GM23248 (cell line): ENCODE measurements around the gene MARCOL. TPM values are rescaled to one million over a fixed set of nuclear protein-coding genes. Genes with fewer than 3 reads are reported as not detected.

Source experiments
- DNase-seq: peaks from one replicate; pipeline ENCODE4 v3.0.0-alpha.2; 2015
- H2AFZ ChIP-seq: fragments of 200-600 bp; sonication (generic); 2 replicates; pipeline ENCODE4 v1.6.1; 2016; ENCODE audit warnings: antibody characterized with exemption
- H3F3A ChIP-seq: fragments of 200-600 bp; sonication (generic); 2 replicates; pipeline ENCODE4 v1.6.1; 2016; ENCODE audit warnings: mild to moderate bottlenecking, antibody characterized with exemption, mixed run types; ENCODE audit not compliant: insufficient read depth
- H3K27ac ChIP-seq: fragments of 200-600 bp; sonication (generic); 2 replicates; pipeline ENCODE4 v1.5.1; 2016; ENCODE audit warnings: mild to moderate bottlenecking
- H3K27me3 ChIP-seq: fragments of 200-600 bp; sonication (generic); replicated peaks from 2 replicates; pipeline ENCODE4 v1.6.1; 2016; ENCODE audit warnings: mild to moderate bottlenecking; ENCODE audit not compliant: insufficient read depth
- H3K36me3 ChIP-seq: fragments of 200-600 bp; sonication (generic); 2 replicates; pipeline ENCODE4 v1.6.1; 2016; ENCODE audit warnings: low read depth, mild to moderate bottlenecking
- H3K4me1 ChIP-seq: fragments of 200-600 bp; sonication (generic); 2 replicates; pipeline ENCODE4 v1.6.1; 2016; ENCODE audit warnings: mild to moderate bottlenecking; ENCODE audit not compliant: insufficient read depth
- H3K4me2 ChIP-seq: fragments of 200-600 bp; sonication (generic); one replicate; pipeline ENCODE4 v1.6.1; 2016; ENCODE audit warnings: mild to moderate bottlenecking; ENCODE audit not compliant: unreplicated experiment
- H3K4me3 ChIP-seq: fragments of 200-600 bp; sonication (generic); 2 replicates; pipeline ENCODE4 v1.5.1; 2016; ENCODE audit warnings: mild to moderate bottlenecking
- H3K79me2 ChIP-seq: fragments of 200-600 bp; sonication (generic); 2 replicates; pipeline ENCODE4 v1.6.1; 2016; ENCODE audit warnings: mild to moderate bottlenecking; ENCODE audit not compliant: insufficient read depth
- H3K9ac ChIP-seq: fragments of 200-600 bp; sonication (generic); 2 replicates; pipeline ENCODE4 v1.6.1; 2016; ENCODE audit warnings: mild to moderate bottlenecking
- H3K9me2 ChIP-seq: fragments of 200-600 bp; sonication (generic); 2 replicates; pipeline ENCODE4 v1.6.1; 2016; ENCODE audit warnings: mixed run types, mild to moderate bottlenecking, moderate library complexity; ENCODE audit not compliant: insufficient read depth
- H3K9me3 ChIP-seq: fragments of 200-600 bp; sonication (generic); one replicate; pipeline ENCODE4 v1.6.1; 2017; ENCODE audit warnings: low read depth
- H4K20me1 ChIP-seq: fragments of 200-600 bp; sonication (generic); 2 replicates; pipeline ENCODE4 v1.6.0; 2016; ENCODE audit not compliant: insufficient read depth
- EZH2 ChIP-seq: fragments of 200-600 bp; sonication (generic); IDR thresholded peaks from 2 replicates; pipeline ENCODE4 v1.6.1; 2018; ENCODE audit warnings: antibody characterized with exemption, mild to moderate bottlenecking; ENCODE audit not compliant: insufficient read depth, poor library complexity, severe bottlenecking
- EZH2phosphoT487 ChIP-seq: fragments of 200-600 bp; sonication (generic); IDR thresholded peaks from 2 replicates; pipeline ENCODE4 v1.6.1; 2018; ENCODE audit warnings: antibody characterized with exemption, moderate library complexity, mild to moderate bottlenecking, low read depth; ENCODE audit not compliant: insufficient read depth
- WGBS, 2 experiments: methylation state at CpG; one replicate each; pipeline ENCODE4 v1.1.6; 2015 to 2017; ENCODE audit warnings: low lambda C conversion rate in 2 of 2, low coverage in 1 of 2; ENCODE audit errors: missing lambda C conversion rate in 2 of 2; 5-methylcytosine and 5-hydroxymethylcytosine counted together
- in situ Hi-C: fragments of 300-500 bp; cut with MboI; formaldehyde crosslinking; loops from 2 replicates; pipeline ENCODE4 v1.15.0; 2020
- polyA plus RNA-seq: library from polyadenylated mRNA; unstranded; fragments of >200 nt; fragmentation: Nextera tagmentation; extraction: Ambion mirVana; gene quantifications from 2 replicates; pipeline ENCODE4 v1.2.1, GENCODE V29; 2016
- total RNA-seq: library from RNA; depleted of rRNA; stranded (reverse); fragments of >200 nt; shearing (Covaris generic); gene quantifications from 2 replicates; pipeline ENCODE4 v1.2.3, GENCODE V29; 2014

MARCOL gene
- total and polyA plus RNA-seq, 2 experiments from 2014 or later = not detected

GRCh38 chr5:148237785-148238417 is 424 bp upstream of the MARCOL start:
- WGBS, 2 experiments = 4 to 13% methylated on average over 4 of the region's 4 CpGs
- in situ Hi-C loops = no loop called here
- H2AFZ ChIP-seq = no peak overlapping the region
- H3K9ac ChIP-seq = no peak overlapping the region
- no peaks in the 10 kb centered on the region for H3K9me2 ChIP-seq
- H3K27me3 ChIP-seq = no peaks in the 10 kb centered on the region
- no peaks in the 10 kb centered on the region for H3K79me2 ChIP-seq
- no peaks in the 10 kb centered on the region for H3K36me3 ChIP-seq
- no peak for TF ChIP-seq EZH2phosphoT487
- TF ChIP-seq EZH2 = no peak
- no peak overlapping the region for H3K4me3 ChIP-seq
- H4K20me1 ChIP-seq = no peaks in the 10 kb centered on the region
- no peak overlapping the region for H3K4me2 ChIP-seq
- H3F3A ChIP-seq = no peaks in the 10 kb centered on the region
- no peak overlapping the region for H3K27ac ChIP-seq
- no peak for DNase-seq
- H3K9me3 ChIP-seq = no peaks in the 10 kb centered on the region
- H3K4me1 ChIP-seq = no peaks in the 10 kb centered on the region

- no peak overlapping the region for H3K9ac ChIP-seq
- no peak overlapping the region for H2AFZ ChIP-seq
- H3K9me2 ChIP-seq = no peaks in the 10 kb centered on the region
- TF ChIP-seq EZH2 (no peak), EZH2phosphoT487 (no peak)
- H3K36me3 ChIP-seq = no peaks in the 10 kb centered on the region
- in situ Hi-C loops = no loop called here
- no peaks in the 10 kb centered on the region for H3K79me2 ChIP-seq
- no peak overlapping the region for H3K4me2 ChIP-seq
- H3K9me3 ChIP-seq = no peaks in the 10 kb centered on the region
- no peak overlapping the region for H3K4me3 ChIP-seq
- WGBS, 2 experiments = 8% methylated on average over 2 of the region's 2 CpGs
- H4K20me1 ChIP-seq = no peaks in the 10 kb centered on the region
- H3F3A ChIP-seq = no peaks in the 10 kb centered on the region
- no peak overlapping the region for H3K27ac ChIP-seq
- no peak for DNase-seq
- H3K27me3 ChIP-seq = no peaks in the 10 kb centered on the region
- no peaks in the 10 kb centered on the region for H3K4me1 ChIP-seq
These were observed 10.6 kb downstream of the MARCOL start for GRCh38 chr5:148248894-148249293.

GRCh38 chr5:148255456-148255855 is 17.1 kb downstream of the MARCOL start:
- peaks cover 3% of the 10 kb centered on the region for H3K9me3 ChIP-seq
- no peak overlapping the region for H3K4me2 ChIP-seq
- H4K20me1 ChIP-seq = no peaks in the 10 kb centered on the region
- H3K4me3 ChIP-seq = no peak overlapping the region
- H3K27ac ChIP-seq = no peak overlapping the region
- TF ChIP-seq EZH2phosphoT487 (no peak), EZH2 (no peak)
- no peaks in the 10 kb centered on the region for H3K36me3 ChIP-seq
- DNase-seq = no peak
- no peaks in the 10 kb centered on the region for H3K27me3 ChIP-seq
- no peaks in the 10 kb centered on the region for H3F3A ChIP-seq
- in situ Hi-C loops = no loop called here
- H3K9me2 ChIP-seq = no peaks in the 10 kb centered on the region
- no peak overlapping the region for H3K9ac ChIP-seq
- H3K4me1 ChIP-seq = no peaks in the 10 kb centered on the region
- no peak overlapping the region for H2AFZ ChIP-seq
- H3K79me2 ChIP-seq = no peaks in the 10 kb centered on the region

- Histone ChIP-seq H2AFZ (no peak overlapping the region), H3K4me2 (no peak overlapping the region), H4K20me1 (no peaks in the 10 kb centered on the region), H3K79me2 (no peaks in the 10 kb centered on the region), H3K4me1 (no peaks in the 10 kb centered on the region), H3K27me3 (no peaks in the 10 kb centered on the region), H3K9me3 (peaks cover 3% of the 10 kb centered on the region), H3K36me3 (no peaks in the 10 kb centered on the region), H3K9ac (no peak overlapping the region), H3K27ac (no peak overlapping the region), H3K4me3 (no peak overlapping the region), H3F3A (no peaks in the 10 kb centered on the region), H3K9me2 (no peaks in the 10 kb centered on the region)
- DNase-seq = no peak
- in situ Hi-C loops = no loop called here
- TF ChIP-seq EZH2phosphoT487 (no peak), EZH2 (no peak)
- WGBS, 2 experiments = 24 to 27% methylated on average over 2 of the region's 2 CpGs
These were observed 21.0 kb downstream of the MARCOL start for GRCh38 chr5:148259288-148259687.

DNA sequence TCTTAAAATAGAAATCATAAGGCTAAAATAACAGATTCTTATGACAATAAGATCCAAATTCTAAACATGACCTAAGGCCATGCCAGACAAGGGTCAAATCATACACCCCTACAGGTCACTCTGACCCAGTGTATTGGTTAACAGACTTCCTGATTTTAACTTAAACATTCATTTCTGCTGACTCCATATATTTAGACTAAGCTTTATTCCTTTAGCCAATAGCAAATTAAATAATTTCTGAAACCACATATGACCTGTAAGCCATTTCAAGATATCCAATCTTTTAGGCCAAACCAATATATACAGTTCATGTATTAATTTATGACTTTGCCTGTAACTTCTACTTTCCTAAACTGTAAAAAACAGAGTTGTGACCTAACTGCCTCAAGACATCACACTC is 22.9 kb downstream of the MARCOL start:
- no peaks in the 10 kb centered on the region for H3K79me2 ChIP-seq
- TF ChIP-seq EZH2phosphoT487 (no peak), EZH2 (no peak)

More for the DNA sequence above, 22.9 kb downstream of the MARCOL start:
- in situ Hi-C loops = no loop called here
- Histone ChIP-seq H3K4me2 (no peak overlapping the region), H3K27ac (no peak overlapping the region), H3K36me3 (no peaks in the 10 kb centered on the region), H3F3A (no peaks in the 10 kb centered on the region), H3K4me1 (no peaks in the 10 kb centered on the region), H3K9me2 (no peaks in the 10 kb centered on the region), H3K9me3 (peaks cover 4% of the 10 kb centered on the region), H3K27me3 (no peaks in the 10 kb centered on the region), H2AFZ (no peak overlapping the region), H3K9ac (no peak overlapping the region), H3K4me3 (no peak overlapping the region), H4K20me1 (no peaks in the 10 kb centered on the region)
- DNase-seq = no peak
